Dendritic cell treated with granulocyte-macrophage colony-stimulating factor and Interleukin-4, amounts not matched to agents 40 ng/mL and 50 ng/mL, for 4 days (primary cell): ENCODE results near the gene WDR54.
A peak's percentile ranks its signal among the peaks of the same experiment; 100 is the strongest.
"Not testable (repeated sequence)": the region's sequence is repeated elsewhere in the genome, so short reads cannot be mapped to it uniquely, and the experiment has no call there.

Experiments used
- H3K27ac Mint-ChIP-seq: one replicate; pipeline ENCODE4 v1.8.0; 2022; ENCODE audit warnings: mild to moderate bottlenecking, mixed read lengths
- H3K27me3 Mint-ChIP-seq: one replicate; pipeline ENCODE4 v1.8.0; 2022; ENCODE audit warnings: mild to moderate bottlenecking, mixed read lengths
- H3K36me3 Mint-ChIP-seq: one replicate; pipeline ENCODE4 v1.8.0; 2022; ENCODE audit warnings: low read depth, mixed read lengths
- H3K4me1 Mint-ChIP-seq: one replicate; pipeline ENCODE4 v1.8.0; 2022; ENCODE audit warnings: low read depth, mixed read lengths
- H3K4me3 Mint-ChIP-seq: one replicate; pipeline ENCODE4 v1.8.0; 2022; ENCODE audit warnings: mild to moderate bottlenecking, moderate library complexity, mixed read lengths
- H3K9me3 Mint-ChIP-seq: one replicate; pipeline ENCODE4 v1.8.0; 2022; ENCODE audit warnings: mixed read lengths
- intact Hi-C: fragments of 100-400 bp; cut with micrococcal nuclease; formaldehyde crosslinking; loops from one replicate; pipeline ENCODE4 v1.15.0; 2022

The WDR54 gene

DNA sequence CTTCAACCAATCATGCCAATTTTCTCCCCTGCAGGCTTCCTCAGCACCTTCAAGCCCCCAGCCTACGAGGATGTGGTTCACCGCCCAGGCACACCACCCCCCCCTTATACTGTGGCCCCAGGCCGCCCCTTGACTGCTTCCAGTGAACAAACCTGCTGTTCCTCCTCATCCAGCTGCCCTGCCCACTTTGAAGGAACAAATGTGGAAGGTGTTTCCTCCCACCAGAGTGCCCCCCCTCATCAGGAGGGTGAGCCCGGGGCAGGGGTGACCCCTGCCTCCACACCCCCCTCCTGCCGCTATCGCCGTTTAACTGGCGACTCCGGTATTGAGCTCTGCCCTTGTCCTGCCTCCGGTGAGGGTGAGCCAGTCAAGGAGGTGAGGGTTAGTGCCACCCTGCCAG lies 38.7 kb downstream of the WDR54 start:
- intact Hi-C loops, H3K4me3 Mint-ChIP-seq, H3K27me3 Mint-ChIP-seq, H3K9me3 Mint-ChIP-seq: not testable (repeated sequence)
- Mint-ChIP-seq H3K36me3 (peaks cover 79% of the 10 kb centered on the region), H3K27ac (peak overlapping the region; percentile 41), H3K4me1 (peaks cover 65% of the 10 kb centered on the region)

DNA sequence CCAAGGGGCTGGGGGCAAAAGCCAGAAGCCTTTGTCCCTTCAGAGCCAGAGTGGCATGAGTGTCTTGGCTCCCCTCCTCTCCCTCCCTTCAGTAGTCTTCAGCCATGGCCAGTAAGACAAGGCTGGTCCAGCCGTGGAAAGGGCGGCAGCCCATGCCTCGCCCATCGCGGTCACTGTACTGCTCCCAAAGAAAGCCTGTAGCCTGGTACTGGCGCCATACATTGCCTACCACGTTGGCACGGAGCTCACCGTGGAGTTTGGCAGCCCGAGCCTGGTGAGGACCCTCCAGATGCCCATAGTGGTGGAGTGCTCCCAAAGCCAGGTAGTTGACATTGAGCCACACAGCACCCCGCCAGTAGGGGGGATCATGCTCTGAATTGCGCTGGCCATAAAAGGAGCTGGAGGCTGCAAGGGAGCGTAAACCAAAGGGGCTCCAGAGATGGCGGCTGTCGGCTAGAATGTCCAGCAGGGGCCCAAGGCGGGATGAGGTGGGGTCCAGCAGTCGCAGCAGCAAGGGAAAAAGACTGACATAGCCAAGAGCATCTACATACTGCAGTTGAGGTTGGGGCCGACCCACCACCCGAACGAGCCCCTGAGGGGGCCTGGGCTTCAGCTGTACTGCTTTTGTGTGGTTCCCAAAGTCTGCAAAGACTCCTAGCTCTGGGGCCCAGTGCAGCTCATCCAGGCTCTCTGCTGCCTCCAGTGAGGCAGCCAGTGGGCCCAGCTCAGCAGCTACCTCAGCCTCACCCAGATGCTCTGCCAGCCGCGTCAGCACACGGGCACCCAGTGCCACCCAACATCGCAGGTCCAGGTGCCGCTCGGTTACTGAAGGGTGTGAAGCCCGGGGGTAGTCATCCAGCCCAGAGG lies 39.9 kb downstream of the WDR54 start:
- intact Hi-C loops: no loop called here
- H3K9me3 Mint-ChIP-seq: no peaks in the 10 kb centered on the region
- H3K27me3 Mint-ChIP-seq: no peaks in the 10 kb centered on the region
- no peak overlapping the region for H3K4me3 Mint-ChIP-seq
- peaks cover 71% of the 10 kb centered on the region for H3K36me3 Mint-ChIP-seq
- H3K4me1 Mint-ChIP-seq: peaks cover 52% of the 10 kb centered on the region
- no peak overlapping the region for H3K27ac Mint-ChIP-seq

GRCh38 chr2:74462054-74462785 lies 40.7 kb downstream of the WDR54 start:
- Mint-ChIP-seq H3K36me3 (peaks cover 63% of the 10 kb centered on the region), H3K27ac (no peak overlapping the region), H3K4me3 (no peak overlapping the region), H3K4me1 (peaks cover 44% of the 10 kb centered on the region), H3K27me3 (no peaks in the 10 kb centered on the region), H3K9me3 (no peaks in the 10 kb centered on the region)
- intact Hi-C loops: no loop called here

DNA sequence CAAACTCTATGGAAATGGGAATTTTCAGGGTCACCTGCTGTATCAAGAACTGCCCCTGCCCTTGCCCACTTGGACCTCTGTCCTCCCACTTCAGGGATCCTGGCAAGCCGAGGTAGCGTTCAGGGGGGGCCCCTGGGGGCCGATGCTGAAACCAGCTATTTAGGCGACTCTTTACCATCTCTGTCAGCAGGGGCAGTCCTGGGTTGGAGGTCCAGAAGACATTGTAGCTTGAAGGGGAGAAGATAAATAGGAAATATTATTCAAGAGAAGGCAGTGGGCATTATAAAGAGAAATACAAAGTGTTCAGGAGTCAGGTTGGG lies 41.2 kb downstream of the WDR54 start:
- H3K27me3 Mint-ChIP-seq: no peaks in the 10 kb centered on the region
- intact Hi-C loops: no loop called here
- H3K27ac Mint-ChIP-seq: no peak overlapping the region
- H3K36me3 Mint-ChIP-seq: peaks cover 58% of the 10 kb centered on the region
- H3K4me3 Mint-ChIP-seq: no peak overlapping the region
- no peaks in the 10 kb centered on the region for H3K9me3 Mint-ChIP-seq
- H3K4me1 Mint-ChIP-seq: peaks cover 39% of the 10 kb centered on the region

DNA sequence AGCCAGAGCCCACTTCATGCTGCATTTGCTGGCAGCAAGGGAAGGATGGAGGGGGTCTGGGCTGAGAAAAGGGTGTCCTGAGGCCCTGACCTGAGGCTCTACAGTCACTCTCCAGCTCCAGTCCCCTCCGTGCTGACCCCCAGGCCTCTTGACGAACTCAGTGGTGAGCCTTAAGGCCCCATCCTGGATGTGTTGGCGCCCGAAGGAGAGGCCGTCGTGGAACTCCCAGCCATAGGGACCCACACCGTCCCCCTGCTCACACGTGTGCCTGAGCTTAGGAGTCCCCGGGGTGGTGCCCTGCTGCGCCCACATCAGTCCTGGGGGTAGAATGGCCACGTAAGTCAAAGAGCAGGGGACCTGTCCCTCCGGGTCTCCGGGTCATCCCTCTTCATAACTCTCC lies 42.9 kb downstream of the WDR54 start:
- Mint-ChIP-seq H3K4me1 (peaks cover 29% of the 10 kb centered on the region), H3K36me3 (peaks cover 48% of the 10 kb centered on the region), H3K9me3 (no peaks in the 10 kb centered on the region), H3K27me3 (no peaks in the 10 kb centered on the region), H3K4me3 (peak overlapping the region; percentile 98), H3K27ac (peak overlapping the region; percentile 98)
- intact Hi-C loops: no loop called here

DNA sequence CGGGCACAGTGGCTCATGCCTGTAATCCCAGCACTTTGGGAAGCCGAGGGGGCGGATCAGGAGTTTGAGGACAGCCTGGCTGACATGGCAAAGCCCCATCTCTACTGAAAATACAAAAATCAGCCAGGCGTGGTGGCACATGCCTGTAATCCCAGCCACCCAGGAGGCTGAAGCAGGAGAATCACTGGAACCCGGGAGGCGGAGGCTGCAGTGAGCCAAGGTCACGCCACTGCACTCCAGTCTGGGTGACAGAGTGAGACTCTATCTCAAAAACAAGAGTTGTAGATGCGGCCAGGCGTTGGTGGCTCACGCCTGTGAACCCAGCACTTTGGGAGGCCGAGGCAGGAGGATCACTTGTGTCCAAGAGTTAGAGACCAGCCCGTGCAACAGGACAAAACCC lies 49.2 kb downstream of the WDR54 start:
- H3K4me3 Mint-ChIP-seq, H3K27me3 Mint-ChIP-seq, intact Hi-C loops, H3K9me3 Mint-ChIP-seq: not testable (repeated sequence)
- Mint-ChIP-seq H3K4me1 (peaks cover 29% of the 10 kb centered on the region), H3K27ac (peak overlapping the region; percentile 97), H3K36me3 (peaks cover 41% of the 10 kb centered on the region)

GRCh38 chr2:74471332-74472065 lies 50.0 kb downstream of the WDR54 start:
- intact Hi-C loops: loop anchor here (1.0 kb wide), 2 partner anchors 11 to 13 kb away; partner anchors contain the start of genes CCDC142 and WBP1
- Mint-ChIP-seq H3K4me3 (peak overlapping the region; percentile 96), H3K27me3 (no peaks in the 10 kb centered on the region)

DNA sequence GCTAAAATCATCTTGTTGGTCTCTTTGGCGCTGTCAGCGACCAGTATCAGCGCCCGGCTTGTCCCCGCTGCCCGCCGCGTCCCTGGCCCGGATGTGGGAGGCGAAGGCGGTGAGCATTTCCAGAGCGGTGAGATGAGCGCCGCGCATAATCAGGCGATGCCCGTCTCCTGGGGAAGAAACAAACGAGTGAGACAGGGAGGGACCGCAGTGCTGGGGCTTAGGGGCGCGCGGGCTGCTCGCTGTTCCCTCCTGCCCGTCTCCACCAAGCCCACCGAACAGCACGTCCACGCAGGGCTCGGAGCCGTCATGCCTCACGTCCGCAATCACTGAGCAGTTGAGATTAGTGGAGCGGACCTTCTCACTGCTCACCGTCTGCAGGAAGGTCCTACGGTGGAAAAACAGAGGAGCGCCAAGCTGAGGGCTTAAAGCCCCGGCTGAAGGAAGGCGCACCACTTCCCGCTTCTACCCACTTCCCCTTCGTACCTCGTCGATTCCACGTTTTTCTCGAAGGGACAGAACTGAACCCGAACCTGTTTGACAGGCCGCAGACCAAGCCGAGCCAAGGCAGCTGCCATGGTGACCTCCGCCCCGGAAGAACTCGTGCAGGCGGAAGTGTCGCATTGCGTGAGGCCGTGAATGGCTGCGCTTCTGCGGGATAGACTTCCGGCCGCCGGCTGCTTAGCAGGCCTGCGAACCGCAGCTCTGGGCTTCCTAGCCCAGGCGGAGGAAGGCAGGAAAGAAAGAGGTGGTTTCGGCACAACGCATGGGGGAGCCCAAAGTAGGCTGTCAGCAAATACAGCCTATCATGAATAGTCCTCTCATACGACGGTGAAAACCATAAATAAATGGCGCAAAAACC lies 50.8 kb downstream of the WDR54 start, which contains the start of gene MRPL53:
TSS of gene MRPL53 (minus strand) at position 595 of the 859 bp plus-strand sequence. CDS start at position 575, 20 bp downstream.
- Mint-ChIP-seq H3K27me3 (no peaks in the 10 kb centered on the region), H3K9me3 (no peaks in the 10 kb centered on the region), H3K4me3 (peak within 1 kb of the TSS; percentile 96), H3K4me1 (peaks cover 37% of the 10 kb centered on the region), H3K36me3 (peaks cover 46% of the 10 kb centered on the region), H3K27ac (peak within 1 kb of the TSS; percentile 97)
- intact Hi-C loops: loop anchor here (1.0 kb wide), 2 partner anchors 10 to 14 kb away; partner anchors contain the start of genes CCDC142 and WBP1

More at GRCh38 chr2:74471332-74472065, 50.0 kb downstream of the WDR54 start:
- Mint-ChIP-seq H3K4me1 (peaks cover 29% of the 10 kb centered on the region), H3K9me3 (no peaks in the 10 kb centered on the region), H3K27ac (peak overlapping the region; percentile 97), H3K36me3 (peaks cover 44% of the 10 kb centered on the region)

DNA sequence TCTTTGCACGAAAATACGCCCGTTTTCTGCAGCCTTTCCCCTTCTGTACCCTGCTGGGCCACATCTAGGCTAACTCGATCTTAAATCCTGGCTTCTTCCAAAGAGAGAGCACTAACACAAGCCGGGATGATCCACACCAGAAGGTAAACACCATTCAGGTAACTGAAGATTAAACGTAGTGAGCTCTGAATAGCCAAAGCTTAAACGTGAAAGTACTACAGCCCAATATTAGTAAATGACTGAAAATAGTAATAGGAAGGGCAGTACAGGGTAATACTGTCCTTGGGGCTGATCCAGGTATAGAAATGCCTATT lies 51.4 kb downstream of the WDR54 start:
- peak overlapping the region; percentile 96 for H3K4me3 Mint-ChIP-seq
- H3K36me3 Mint-ChIP-seq: peaks cover 52% of the 10 kb centered on the region

DNA sequence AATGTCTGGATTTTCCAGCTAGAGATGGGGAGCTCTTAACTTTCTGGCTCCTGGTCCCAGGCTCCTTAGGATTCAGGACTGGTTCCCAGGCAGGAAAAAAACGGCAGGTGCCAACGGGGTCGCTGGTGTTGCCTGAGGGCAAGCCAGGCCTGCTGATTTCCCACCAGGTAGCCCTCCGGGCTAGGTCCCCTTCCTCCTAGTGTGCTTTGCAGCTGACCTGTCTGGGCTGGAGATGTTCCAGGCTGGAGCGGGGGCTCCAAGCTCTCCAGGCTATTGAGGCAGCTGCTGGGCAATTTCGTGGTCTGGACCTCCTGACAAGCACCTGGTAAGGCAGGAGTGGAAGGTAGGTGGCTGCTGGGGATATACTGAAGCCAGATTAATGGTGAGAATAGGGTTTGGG lies 53.0 kb downstream of the WDR54 start:
- Mint-ChIP-seq H3K4me3 (no peak overlapping the region), H3K27ac (peak overlapping the region; percentile 50), H3K9me3 (no peaks in the 10 kb centered on the region), H3K27me3 (no peaks in the 10 kb centered on the region), H3K4me1 (peaks cover 49% of the 10 kb centered on the region), H3K36me3 (peaks cover 64% of the 10 kb centered on the region)
- intact Hi-C loops: no loop called here

More for the DNA sequence above, 51.4 kb downstream of the WDR54 start:
- intact Hi-C loops: loop anchor here (1.0 kb wide), 2 partner anchors 9 to 15 kb away; partner anchors contain the start of genes CCDC142 and WBP1
- peaks cover 43% of the 10 kb centered on the region for H3K4me1 Mint-ChIP-seq
- no peaks in the 10 kb centered on the region for H3K27me3 Mint-ChIP-seq
- peak overlapping the region; percentile 97 for H3K27ac Mint-ChIP-seq
- no peaks in the 10 kb centered on the region for H3K9me3 Mint-ChIP-seq

GRCh38 chr2:74474899-74475298 lies 53.4 kb downstream of the WDR54 start:
- peak overlapping the region; percentile 50 for H3K27ac Mint-ChIP-seq
- H3K27me3 Mint-ChIP-seq: no peaks in the 10 kb centered on the region
- peaks cover 49% of the 10 kb centered on the region for H3K4me1 Mint-ChIP-seq
- no peak overlapping the region for H3K4me3 Mint-ChIP-seq
- peaks cover 65% of the 10 kb centered on the region for H3K36me3 Mint-ChIP-seq
- H3K9me3 Mint-ChIP-seq: no peaks in the 10 kb centered on the region
- intact Hi-C loops: no loop called here
